Kidney epithelial cell (primary cell): ENCODE results near the gene CNPY2. TPM values are rescaled to one million over a fixed set of nuclear protein-coding genes. Genes with fewer than 3 reads are reported as not detected.

Experiments used
- DNase-seq: peaks from one replicate; pipeline ENCODE4 v3.0.0-alpha.2; 2010; ENCODE audit warnings: low read depth
- H3K27me3 ChIP-seq: 2 replicates; pipeline ENCODE4 v1.6.0; 2011; ENCODE audit warnings: low read length; ENCODE audit not compliant: control insufficient read depth, insufficient read depth
- H3K36me3 ChIP-seq: 2 replicates; pipeline ENCODE4 v1.5.1; 2011; ENCODE audit warnings: low read length; ENCODE audit not compliant: control insufficient read depth, insufficient read depth
- H3K4me3 ChIP-seq: 2 replicates; pipeline ENCODE4 v1.5.1; 2011; ENCODE audit warnings: low read depth, mild to moderate bottlenecking, control low read depth, low read length
- total RNA-seq: library from RNA; depleted of rRNA; stranded (reverse); fragments of >200 nt; gene quantifications from 2 replicates; pipeline ENCODE4 v1.2.3, GENCODE V29; 2015
- TF ChIP-seq, protein P1 (sequence below): IDR thresholded peaks from 2 replicates; pipeline ENCODE4 v1.5.1; 2011; ENCODE audit warnings: mild to moderate bottlenecking, moderate library complexity, low read length, control low read depth, inconsistent platforms; ENCODE audit not compliant: insufficient read depth, poor library complexity, severe bottlenecking

Gene CNPY2
- total RNA-seq, 1 donor from 2014 or later: 150 TPM

- no peak for DNase-seq
- peak overlapping the region; percentile 80 for H3K4me3 ChIP-seq
- no peaks in the 10 kb centered on the region for H3K36me3 ChIP-seq
- H3K27me3 ChIP-seq: no peaks in the 10 kb centered on the region
- TF ChIP-seq, protein P1, sequence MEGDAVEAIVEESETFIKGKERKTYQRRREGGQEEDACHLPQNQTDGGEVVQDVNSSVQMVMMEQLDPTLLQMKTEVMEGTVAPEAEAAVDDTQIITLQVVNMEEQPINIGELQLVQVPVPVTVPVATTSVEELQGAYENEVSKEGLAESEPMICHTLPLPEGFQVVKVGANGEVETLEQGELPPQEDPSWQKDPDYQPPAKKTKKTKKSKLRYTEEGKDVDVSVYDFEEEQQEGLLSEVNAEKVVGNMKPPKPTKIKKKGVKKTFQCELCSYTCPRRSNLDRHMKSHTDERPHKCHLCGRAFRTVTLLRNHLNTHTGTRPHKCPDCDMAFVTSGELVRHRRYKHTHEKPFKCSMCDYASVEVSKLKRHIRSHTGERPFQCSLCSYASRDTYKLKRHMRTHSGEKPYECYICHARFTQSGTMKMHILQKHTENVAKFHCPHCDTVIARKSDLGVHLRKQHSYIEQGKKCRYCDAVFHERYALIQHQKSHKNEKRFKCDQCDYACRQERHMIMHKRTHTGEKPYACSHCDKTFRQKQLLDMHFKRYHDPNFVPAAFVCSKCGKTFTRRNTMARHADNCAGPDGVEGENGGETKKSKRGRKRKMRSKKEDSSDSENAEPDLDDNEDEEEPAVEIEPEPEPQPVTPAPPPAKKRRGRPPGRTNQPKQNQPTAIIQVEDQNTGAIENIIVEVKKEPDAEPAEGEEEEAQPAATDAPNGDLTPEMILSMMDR: no peak
These were observed 553 bp downstream of the CNPY2 start for GRCh38 chr12:56315249-56315621.

- no peaks in the 10 kb centered on the region for H3K36me3 ChIP-seq
- no peaks in the 10 kb centered on the region for H3K27me3 ChIP-seq
- DNase-seq: no peak
- TF ChIP-seq, protein P1: no peak
- no peak overlapping the region for H3K4me3 ChIP-seq
These were observed 4.8 kb downstream of the CNPY2 start for GRCh38 chr12:56311003-56311402.

DNA sequence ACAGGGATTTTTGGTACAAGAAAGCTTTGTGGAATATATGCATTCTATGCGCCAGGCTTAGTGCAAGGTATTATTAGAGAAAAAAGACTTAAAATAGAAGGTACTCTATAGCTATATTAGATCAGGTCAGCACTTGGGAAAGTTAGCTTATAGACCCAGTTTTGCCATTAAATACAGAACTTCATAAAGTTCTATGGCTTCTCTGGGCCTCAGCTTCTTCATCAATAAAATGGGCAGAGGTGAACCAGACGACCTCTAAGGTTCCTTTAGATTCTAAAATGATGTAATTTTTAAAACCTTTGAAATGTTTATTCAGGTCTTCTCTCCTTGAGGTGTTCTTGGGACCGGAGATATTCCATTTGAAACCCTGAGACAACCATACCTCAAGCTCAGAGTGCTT lies 7.1 kb downstream of the CNPY2 start:
- no peak overlapping the region for H3K4me3 ChIP-seq
- TF ChIP-seq, protein P1: no peak
- no peaks in the 10 kb centered on the region for H3K27me3 ChIP-seq
- DNase-seq: no peak
- peaks cover 2% of the 10 kb centered on the region for H3K36me3 ChIP-seq

DNA sequence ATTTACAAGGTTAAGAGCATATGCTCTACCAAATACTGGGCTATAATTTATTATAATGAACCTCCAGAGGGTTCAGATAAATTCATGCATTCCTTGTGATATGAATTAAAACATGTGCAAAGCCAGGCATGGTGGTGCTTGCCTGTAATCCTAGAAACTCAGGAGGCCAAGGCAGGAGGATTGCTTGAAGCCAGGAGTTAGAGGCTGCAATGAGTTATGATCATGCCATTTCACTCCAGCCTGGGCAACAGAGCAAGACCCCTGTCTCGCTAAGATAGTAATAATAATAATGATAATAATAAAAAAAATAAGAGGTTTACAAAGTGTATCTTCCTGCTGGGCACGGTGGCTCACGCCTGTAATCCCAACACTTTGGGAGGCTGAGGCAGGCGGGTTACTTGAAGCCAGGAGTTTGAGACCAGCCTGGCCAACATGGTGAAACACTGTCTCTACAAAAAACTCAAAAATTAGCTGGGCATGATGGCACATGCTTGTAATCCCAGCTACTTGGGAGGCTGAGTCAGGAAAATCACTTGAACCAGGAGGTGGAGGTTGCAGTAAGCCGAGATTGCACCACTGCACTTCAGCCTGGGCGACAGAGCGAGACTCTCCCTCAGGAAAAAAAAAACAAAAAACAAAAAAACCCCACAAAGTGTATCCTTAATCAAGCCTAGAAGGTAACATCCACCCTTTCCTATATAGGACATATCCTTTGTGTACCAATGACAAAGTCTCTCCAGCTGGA lies 8.4 kb downstream of the CNPY2 start:
- H3K36me3 ChIP-seq: peaks cover 2% of the 10 kb centered on the region
- TF ChIP-seq, protein P1: no peak
- no peak overlapping the region for H3K4me3 ChIP-seq
- no peaks in the 10 kb centered on the region for H3K27me3 ChIP-seq
- no peak for DNase-seq

DNA sequence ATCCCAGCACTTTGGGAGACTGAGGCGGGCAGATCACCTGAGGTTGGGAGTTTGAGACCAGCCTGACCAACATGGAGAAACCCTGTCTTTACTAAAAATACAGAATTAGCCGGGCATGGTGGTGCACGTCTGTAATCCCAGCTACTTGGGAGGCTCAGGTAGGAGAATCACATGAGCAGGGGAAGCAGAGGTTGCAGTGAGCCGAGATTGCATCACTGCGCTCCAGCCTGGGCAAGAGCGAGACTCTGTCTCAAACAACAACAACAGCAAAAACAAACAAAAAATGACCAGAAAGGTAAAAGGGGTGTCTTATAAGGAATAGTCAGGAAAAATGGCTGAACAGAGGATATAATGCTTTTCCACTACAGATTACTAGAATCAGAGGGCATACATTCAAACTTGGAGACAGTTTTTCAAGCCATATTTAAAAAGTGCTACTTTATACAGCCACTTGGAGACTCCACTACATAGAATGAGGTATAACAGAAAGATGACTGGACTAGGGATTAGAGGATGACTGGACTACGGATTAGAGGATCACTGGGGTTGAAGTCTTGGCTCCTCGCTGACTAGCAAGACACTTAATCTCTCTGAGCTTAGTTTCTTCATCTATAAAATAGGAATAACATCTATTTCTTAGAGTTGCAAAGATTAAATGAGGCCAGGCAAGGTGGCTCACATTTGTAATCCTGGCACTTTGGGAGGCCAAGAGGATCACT lies 10.8 kb downstream of the CNPY2 start:
- TF ChIP-seq, protein P1: no peak
- no peaks in the 10 kb centered on the region for H3K27me3 ChIP-seq
- H3K4me3 ChIP-seq: no peak overlapping the region

GRCh38 chr12:56304276-56304675 lies 11.5 kb downstream of the CNPY2 start:
- Histone ChIP-seq H3K36me3 (peaks cover 2% of the 10 kb centered on the region), H3K27me3 (no peaks in the 10 kb centered on the region), H3K4me3 (no peak overlapping the region)
- TF ChIP-seq, protein P1: no peak
- no peak for DNase-seq

More for the DNA sequence above, 10.8 kb downstream of the CNPY2 start:
- H3K36me3 ChIP-seq: peaks cover 2% of the 10 kb centered on the region
- DNase-seq: no peak
